Fibroblast of mammary gland (primary cell): ENCODE data around the gene KCNK2.
A peak's percentile ranks its signal among the peaks of the same experiment; 100 is the strongest.

ENCODE experiments used
- DNase-seq: peaks from one replicate; pipeline ENCODE4 v3.0.0-alpha.2; 2010; ENCODE audit warnings: low read depth
- H3K4me3 ChIP-seq: 2 replicates; pipeline ENCODE4 v1.5.1; 2011; ENCODE audit warnings: low read depth, mild to moderate bottlenecking, low read length, moderate library complexity; ENCODE audit not compliant: control insufficient read depth
- CTCF ChIP-seq: conservative IDR thresholded peaks from 2 replicates; pipeline ENCODE4 v1.5.1; 2011; ENCODE audit warnings: low read depth, low read length, inconsistent platforms; ENCODE audit not compliant: control insufficient read depth, insufficient read depth

The KCNK2 gene

GRCh38 chr1:215166886-215167285, 84.3 kb downstream of the KCNK2 start:
- no peak for TF ChIP-seq CTCF
- DNase-seq, result peak; percentile 85
- no peak overlapping the region for H3K4me3 ChIP-seq

- H3K4me3 ChIP-seq, result no peak overlapping the region
- DNase-seq, result no peak
- TF ChIP-seq CTCF, result no peak
These were observed 99.0 kb downstream of the KCNK2 start for GRCh38 chr1:215181518-215181917.

- no peak overlapping the region for H3K4me3 ChIP-seq
- DNase-seq, result no peak
- TF ChIP-seq CTCF, result no peak
These were observed 102.6 kb downstream of the KCNK2 start for GRCh38 chr1:215185067-215185620.

GRCh38 chr1:215188302-215188950, 105.9 kb downstream of the KCNK2 start:
- no peak for TF ChIP-seq CTCF
- H3K4me3 ChIP-seq, result no peak overlapping the region
- peak; percentile 24 for DNase-seq

- H3K4me3 ChIP-seq, result no peak overlapping the region
- no peak for TF ChIP-seq CTCF
- peak; percentile 83 for DNase-seq
These were observed 109.8 kb downstream of the KCNK2 start for GRCh38 chr1:215192306-215192705.

- no peak for TF ChIP-seq CTCF
These were observed 115.5 kb downstream of the KCNK2 start for GRCh38 chr1:215198021-215198420.

More at GRCh38 chr1:215198021-215198420, 115.5 kb downstream of the KCNK2 start:
- H3K4me3 ChIP-seq, result no peak overlapping the region
- peak; percentile 51 for DNase-seq
